ENCODE measurements around the gene SCUBE1.

Gene SCUBE1

GRCh38 chr22:43187171-43188099 lies 155.7 kb downstream of the SCUBE1 start:
- peak; percentile 94 for DNase-seq

- DNase-seq, result peak; percentile 52
Observed at GRCh38 chr22:43186272-43187170, 156.7 kb downstream of the SCUBE1 start, which contains the start of gene TTLL12. TTLL12 (minus strand) TSS chr22:43187134; CDS start chr22:43187069, 65 bp downstream.

- no peak for DNase-seq
Observed at GRCh38 chr22:43185860-43186261, 157.3 kb downstream of the SCUBE1 start.

- DNase-seq, result no peak
Observed at GRCh38 chr22:43183496-43184277, 159.5 kb downstream of the SCUBE1 start.

GRCh38 chr22:43182726-43183125 lies 160.4 kb downstream of the SCUBE1 start:
- no peak for DNase-seq

- DNase-seq, result no peak
Observed at GRCh38 chr22:43182118-43182517, 161.1 kb downstream of the SCUBE1 start.

GRCh38 chr22:43181321-43182076 lies 161.7 kb downstream of the SCUBE1 start:
- no peak for DNase-seq

GRCh38 chr22:43180670-43181069 lies 162.5 kb downstream of the SCUBE1 start:
- no peak for DNase-seq

- DNase-seq, result no peak
Observed at GRCh38 chr22:43179911-43180195, 163.3 kb downstream of the SCUBE1 start.

- DNase-seq, result no peak
Observed at GRCh38 chr22:43179146-43179910, 163.8 kb downstream of the SCUBE1 start.

GRCh38 chr22:43177479-43177878 lies 165.7 kb downstream of the SCUBE1 start:
- no peak for DNase-seq

GRCh38 chr22:43176090-43176489 lies 167.1 kb downstream of the SCUBE1 start:
- no peak for DNase-seq

- DNase-seq, result no peak
Observed at GRCh38 chr22:43174941-43175531, 168.1 kb downstream of the SCUBE1 start.

- no peak for DNase-seq
Observed at GRCh38 chr22:43173976-43174720, 169.0 kb downstream of the SCUBE1 start.

GRCh38 chr22:43173566-43173965 lies 169.6 kb downstream of the SCUBE1 start:
- no peak for DNase-seq

GRCh38 chr22:43172191-43172590 lies 171.0 kb downstream of the SCUBE1 start:
- no peak for DNase-seq

GRCh38 chr22:43171607-43172006 lies 171.6 kb downstream of the SCUBE1 start:
- no peak for DNase-seq

GRCh38 chr22:43171019-43171491 lies 172.1 kb downstream of the SCUBE1 start:
- no peak for DNase-seq

- DNase-seq, result no peak
Observed at GRCh38 chr22:43170131-43170480, 173.1 kb downstream of the SCUBE1 start.
